ENCODE data around the gene ACACA.

ACACA gene

DNA sequence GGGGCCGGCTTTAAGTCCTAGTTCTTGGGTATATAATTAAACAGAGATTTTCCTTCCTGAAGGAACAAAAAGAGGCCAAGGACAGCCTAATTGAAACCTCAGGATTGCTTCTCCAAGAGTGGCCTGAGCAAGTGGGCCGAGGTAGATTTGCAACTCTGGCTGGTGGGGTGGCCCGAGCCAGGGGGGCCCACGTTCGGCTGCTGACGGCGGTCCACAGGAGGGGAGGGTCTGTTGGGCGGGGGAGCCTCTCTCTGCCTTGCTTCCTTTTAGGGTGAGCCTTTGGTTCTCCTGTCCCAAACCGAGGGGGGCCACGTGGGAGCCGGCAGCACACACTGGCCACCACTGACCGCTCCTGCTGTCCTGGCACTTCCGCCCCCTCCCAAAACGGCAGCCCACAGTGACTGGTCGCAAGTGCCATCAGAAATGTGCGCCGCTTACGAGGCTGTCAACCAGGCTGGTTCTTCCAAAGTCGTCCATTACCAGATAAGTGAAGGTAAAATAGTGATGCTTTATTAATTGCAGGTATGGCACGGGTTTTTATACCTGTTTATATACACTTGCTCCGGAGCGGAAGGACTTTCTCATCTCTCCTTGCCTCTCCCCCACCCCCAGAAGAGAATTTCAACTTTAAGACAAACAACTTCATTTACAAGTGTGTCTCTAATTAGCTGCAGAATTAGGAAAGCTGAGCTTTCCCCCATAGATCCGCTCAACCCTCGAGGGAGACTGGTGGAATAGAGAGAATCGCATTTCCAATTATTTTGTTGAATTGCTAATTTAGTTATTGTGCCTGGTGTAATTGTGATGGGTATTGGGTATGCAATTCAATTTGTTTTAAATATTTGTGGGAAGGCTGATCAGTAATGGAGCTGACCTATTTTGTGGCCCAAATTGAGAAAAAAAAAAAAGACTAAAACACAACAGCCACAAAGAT is 340.0 kb downstream of the ACACA start:
- no peak for TF ChIP-seq EGR2 (tag by site-specific recombination; IDR thresholded peaks at IDR 0.05; ENCODE audit: low read depth)
- TF ChIP-seq ZNF701 (tag by site-specific recombination; IDR thresholded peaks at IDR 0.05): no peak
- no peak for TF ChIP-seq ZNF560 (tag by site-specific recombination; IDR thresholded peaks at IDR 0.05; ENCODE audit: borderline replicate concordance)
- TF ChIP-seq, protein P1, sequence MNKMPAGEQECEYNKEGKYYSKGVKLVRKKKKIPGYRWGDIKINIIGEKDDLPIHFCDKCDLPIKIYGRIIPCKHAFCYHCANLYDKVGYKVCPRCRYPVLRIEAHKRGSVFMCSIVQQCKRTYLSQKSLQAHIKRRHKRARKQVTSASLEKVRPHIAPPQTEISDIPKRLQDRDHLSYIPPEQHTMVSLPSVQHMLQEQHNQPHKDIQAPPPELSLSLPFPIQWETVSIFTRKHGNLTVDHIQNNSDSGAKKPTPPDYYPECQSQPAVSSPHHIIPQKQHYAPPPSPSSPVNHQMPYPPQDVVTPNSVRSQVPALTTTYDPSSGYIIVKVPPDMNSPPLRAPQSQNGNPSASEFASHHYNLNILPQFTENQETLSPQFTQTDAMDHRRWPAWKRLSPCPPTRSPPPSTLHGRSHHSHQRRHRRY (tag by site-specific recombination; IDR thresholded peaks at IDR 0.05): no peak
- no peak for TF ChIP-seq ZNF24 (tag by site-specific recombination; IDR thresholded peaks at IDR 0.05)
- H3K4me1 ChIP-seq (ENCODE audit: control insufficient read depth, insufficient read depth, low read length): peaks cover 5% of the 10 kb centered on the region; the same call in 1 of the 2 replicates
- no peaks in the 10 kb centered on the region for H3K9me3 ChIP-seq (ENCODE audit: control insufficient read depth, insufficient read depth, low read depth, low read length)
- ChIA-PET POLR2A (no interaction called here), CTCF (interaction anchor here (0.7 to 3.0 kb wide), 3 partner anchors 11 to 463 kb away, joined by 4 to 15 read pairs (median 5); no protein-coding TSS in a partner anchor)
- no peak overlapping the region for H3K4me3 ChIP-seq (ENCODE audit: low read depth, low read length)
- H3K27ac ChIP-seq (ENCODE audit: extremely low read depth, low read depth, low read length): no peak overlapping the region
- H3K36me3 ChIP-seq (ENCODE audit: control insufficient read depth in 2 of 2, insufficient read depth in 1 of 2, low read length in 2 of 2): no peaks in the 10 kb centered on the region

DNA sequence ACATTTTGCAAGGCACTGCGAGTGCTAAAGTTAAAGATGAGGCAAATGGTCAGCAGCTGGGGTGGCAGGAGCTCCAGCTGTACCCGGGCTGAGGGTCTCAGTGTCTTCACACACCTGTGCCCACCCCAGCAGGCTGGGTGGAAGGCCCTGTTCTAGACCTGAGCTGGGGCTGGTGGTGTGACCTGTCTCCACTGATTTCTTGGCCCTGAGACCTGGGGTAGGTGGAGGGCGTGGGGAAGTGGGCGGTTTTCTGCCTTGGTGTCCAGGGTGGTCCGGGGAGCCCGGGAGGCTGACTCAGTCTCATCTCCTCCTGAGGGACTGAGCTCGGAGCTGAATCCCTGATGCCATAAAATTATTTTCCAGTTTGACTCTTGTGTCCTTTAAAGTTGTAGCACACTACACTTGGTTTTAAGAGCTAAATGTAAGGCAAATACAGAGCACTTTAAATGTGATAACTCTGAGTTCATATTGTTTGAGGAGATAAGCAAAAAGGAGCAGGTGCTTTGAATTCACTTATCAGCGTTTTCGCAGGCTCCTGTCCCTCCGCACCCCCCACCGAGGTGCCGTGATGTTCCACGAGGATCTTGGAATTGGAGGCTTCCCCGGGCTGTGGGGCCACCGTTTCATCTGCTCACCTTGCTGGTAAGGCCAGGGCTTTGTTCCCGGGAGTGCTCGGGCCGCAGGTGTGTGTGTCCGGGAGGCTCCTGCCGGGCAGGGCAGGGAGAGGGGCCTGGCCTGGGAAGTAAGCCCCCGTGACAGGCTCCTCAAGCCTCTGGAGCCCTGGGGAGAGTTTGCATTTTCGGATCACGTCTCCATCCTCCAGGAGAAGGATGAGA is 340.9 kb downstream of the ACACA start:
- TF ChIP-seq ZNF394 (tag by site-specific recombination; IDR thresholded peaks at IDR 0.05; ENCODE audit: borderline replicate concordance) (no peak), ZNF639 (tag by site-specific recombination; IDR thresholded peaks at IDR 0.05) (no peak), HIC1 (tag by site-specific recombination; IDR thresholded peaks at IDR 0.05) (no peak), ZNF404 (tag by site-specific recombination; IDR thresholded peaks at IDR 0.05) (no peak)

DNA sequence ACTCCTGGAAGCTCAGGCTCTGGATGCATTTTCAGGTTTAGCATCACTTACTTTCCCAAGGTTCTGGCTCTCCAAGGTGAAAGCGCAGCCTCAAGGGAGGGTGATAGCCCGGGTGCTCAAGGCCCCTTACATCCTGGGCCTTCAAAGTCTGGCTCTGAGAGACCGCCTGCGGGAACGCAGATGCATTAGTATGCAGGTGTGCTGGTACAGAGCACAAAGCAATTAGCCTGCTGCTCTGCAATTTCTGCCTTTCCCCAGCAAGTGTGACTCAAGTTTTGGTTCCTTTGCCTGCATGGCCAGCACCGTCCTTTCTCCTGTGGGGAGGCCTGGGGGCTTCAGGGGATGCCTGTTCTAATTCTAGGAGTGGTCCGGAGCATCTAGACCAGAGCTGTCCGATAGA is 341.7 kb downstream of the ACACA start:
- POLR2A ChIA-PET: no interaction called here
- Histone ChIP-seq H3K4me3 (ENCODE audit: low read depth, low read length) (no peak overlapping the region), H3K36me3 (ENCODE audit: control insufficient read depth in 2 of 2, insufficient read depth in 1 of 2, low read length in 2 of 2) (no peaks in the 10 kb centered on the region), H3K27ac (ENCODE audit: extremely low read depth, low read depth, low read length) (no peak overlapping the region), H3K4me1 (ENCODE audit: control insufficient read depth, insufficient read depth, low read length) (peaks cover 5% of the 10 kb centered on the region; the same call in 1 of the 2 replicates), H3K9me3 (ENCODE audit: control insufficient read depth, insufficient read depth, low read depth, low read length) (no peaks in the 10 kb centered on the region)
- CTCF ChIA-PET: interaction anchor here (0.6 to 0.9 kb wide), 2 partner anchors 17 to 302 kb away, joined by 3 read pairs; no protein-coding TSS in a partner anchor
- TF ChIP-seq ZNF366 (tag by site-specific recombination; conservative IDR thresholded peaks at IDR 0.05) (no peak), ZBTB20 (tag by site-specific recombination; IDR thresholded peaks at IDR 0.05) (no peak), ZBTB11 (tag by site-specific recombination; conservative IDR thresholded peaks at IDR 0.05; ENCODE audit: low read depth) (no peak), ZNF138 (tag by site-specific recombination; IDR thresholded peaks at IDR 0.05; ENCODE audit: borderline replicate concordance) (no peak), MZF1 (tag by site-specific recombination; IDR thresholded peaks at IDR 0.05; ENCODE audit: borderline replicate concordance) (no peak), ZNF394 (tag by site-specific recombination; IDR thresholded peaks at IDR 0.05; ENCODE audit: borderline replicate concordance) (no peak), PRDM1 (tag by site-specific recombination; IDR thresholded peaks at IDR 0.05) (no peak), PATZ1 (tag by site-specific recombination; IDR thresholded peaks at IDR 0.05) (no peak), ZNF747 (tag by site-specific recombination; IDR thresholded peaks at IDR 0.05) (no peak)

More for the DNA sequence above, 340.9 kb downstream of the ACACA start:
- ChIA-PET POLR2A (no interaction called here), CTCF (interaction anchor here (0.6 to 0.9 kb wide), 3 partner anchors 18 to 339 kb away, joined by 3 read pairs; no protein-coding TSS in a partner anchor)
- H3K9me3 ChIP-seq (ENCODE audit: control insufficient read depth, insufficient read depth, low read depth, low read length): no peaks in the 10 kb centered on the region
- H3K27ac ChIP-seq (ENCODE audit: extremely low read depth, low read depth, low read length): no peak overlapping the region
- no peak overlapping the region for H3K4me3 ChIP-seq (ENCODE audit: low read depth, low read length)
- H3K4me1 ChIP-seq (ENCODE audit: control insufficient read depth, insufficient read depth, low read length): peaks cover 5% of the 10 kb centered on the region; the same call in 1 of the 2 replicates
- no peaks in the 10 kb centered on the region for H3K36me3 ChIP-seq (ENCODE audit: control insufficient read depth in 2 of 2, insufficient read depth in 1 of 2, low read length in 2 of 2)

All from HEK293 (cell line).